Iris pigment epithelial cell (primary cell): ENCODE results near the gene TOP3A.

Experiments used
- DNase-seq: peaks from one replicate; pipeline ENCODE4 v3.0.0-alpha.2; 2011; ENCODE audit warnings: low read depth

TOP3A gene

GRCh38 chr17:18253947-18254821 lies 60.6 kb downstream of the TOP3A start:
- no peak for DNase-seq

- no peak for DNase-seq
Observed at GRCh38 chr17:18253187-18253884, 61.5 kb downstream of the TOP3A start.

- DNase-seq = no peak
Observed at GRCh38 chr17:18252160-18252559, 62.6 kb downstream of the TOP3A start.

- no peak for DNase-seq
Observed at GRCh38 chr17:18251204-18251603, 63.6 kb downstream of the TOP3A start.

- no peak for DNase-seq
Observed at GRCh38 chr17:18250708-18251107, 64.1 kb downstream of the TOP3A start.

- DNase-seq = no peak
Observed at GRCh38 chr17:18250259-18250658, 64.5 kb downstream of the TOP3A start.

GRCh38 chr17:18248811-18249210 lies 66.0 kb downstream of the TOP3A start:
- DNase-seq = no peak

GRCh38 chr17:18248300-18248731 lies 66.5 kb downstream of the TOP3A start:
- peak; percentile 71 for DNase-seq

- no peak for DNase-seq
Observed at GRCh38 chr17:18247613-18248001, 67.2 kb downstream of the TOP3A start.

- DNase-seq = peak; percentile 77
Observed at GRCh38 chr17:18246880-18247612, 67.7 kb downstream of the TOP3A start.

- no peak for DNase-seq
Observed at GRCh38 chr17:18246109-18246725, 68.6 kb downstream of the TOP3A start.

- DNase-seq = no peak
Observed at GRCh38 chr17:18245038-18245776, 69.6 kb downstream of the TOP3A start.

- DNase-seq = no peak
Observed at GRCh38 chr17:18241229-18241871, 73.4 kb downstream of the TOP3A start.

GRCh38 chr17:18240449-18240848 lies 74.3 kb downstream of the TOP3A start:
- DNase-seq = no peak

GRCh38 chr17:18238299-18238698 lies 76.5 kb downstream of the TOP3A start:
- DNase-seq = no peak

- no peak for DNase-seq
Observed at GRCh38 chr17:18237461-18237860, 77.3 kb downstream of the TOP3A start.

- DNase-seq = no peak
Observed at GRCh38 chr17:18236494-18236893, 78.3 kb downstream of the TOP3A start.

GRCh38 chr17:18235743-18236256 lies 79.0 kb downstream of the TOP3A start:
- DNase-seq = peak; percentile 47

- no peak for DNase-seq
Observed at GRCh38 chr17:18234853-18235380, 79.9 kb downstream of the TOP3A start.

GRCh38 chr17:18233803-18234518 lies 80.8 kb downstream of the TOP3A start:
- DNase-seq = no peak
